DMS153 treated with DMSO at 0.1 percent for 48 hours (cell line): ENCODE measurements around the gene GARNL3.
A peak's percentile ranks its signal among the peaks of the same experiment; 100 is the strongest.

ENCODE experiments used
- DNase-seq: peaks from one replicate; lab custom pipeline; 2025; ENCODE audit not compliant: unreplicated experiment; lab: John Stamatoyannopoulos, UW

The GARNL3 gene

DNA sequence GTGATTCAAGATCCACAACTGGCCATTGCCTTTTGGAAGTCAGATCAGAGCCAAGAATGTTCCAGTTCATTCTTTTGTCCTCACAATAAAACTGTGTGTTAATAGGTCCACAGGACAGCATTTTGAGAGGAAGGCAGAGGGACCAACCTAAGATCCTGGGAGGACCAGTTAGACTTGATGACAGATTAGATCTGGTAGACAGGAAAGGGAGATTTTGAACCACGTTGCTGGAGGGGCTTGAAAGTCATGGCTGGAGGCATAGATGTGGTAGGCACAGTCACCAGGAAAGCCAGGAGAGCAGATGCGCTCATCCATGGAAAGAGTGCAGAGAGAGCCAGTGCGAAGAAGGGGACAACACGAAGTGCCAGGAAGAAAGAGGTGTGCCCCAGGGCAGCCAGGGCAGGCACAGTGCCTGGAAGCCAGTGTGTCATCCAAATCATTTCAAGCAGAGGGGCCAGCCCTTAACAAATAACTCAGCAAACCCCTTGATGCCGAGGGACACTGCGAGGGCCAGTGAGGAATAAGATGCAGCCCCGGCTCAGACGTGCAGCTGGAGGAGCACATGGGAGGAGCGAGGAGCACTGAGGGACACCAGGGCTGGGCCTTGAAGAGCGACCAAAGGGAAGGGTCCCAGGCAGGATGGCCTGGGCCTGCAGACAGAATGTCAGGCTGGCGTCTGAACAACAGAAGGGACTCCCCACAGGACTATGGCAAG is 119.6 kb downstream of the GARNL3 start:
- DNase-seq: no peak

GRCh38 chr9:127384901-127385300 is 120.3 kb downstream of the GARNL3 start:
- DNase-seq: no peak

GRCh38 chr9:127386249-127386648 is 121.7 kb downstream of the GARNL3 start:
- DNase-seq: no peak

- DNase-seq: no peak
These were observed 122.4 kb downstream of the GARNL3 start for GRCh38 chr9:127386981-127387380.

GRCh38 chr9:127388037-127388855 is 123.7 kb downstream of the GARNL3 start:
- no peak for DNase-seq

DNA sequence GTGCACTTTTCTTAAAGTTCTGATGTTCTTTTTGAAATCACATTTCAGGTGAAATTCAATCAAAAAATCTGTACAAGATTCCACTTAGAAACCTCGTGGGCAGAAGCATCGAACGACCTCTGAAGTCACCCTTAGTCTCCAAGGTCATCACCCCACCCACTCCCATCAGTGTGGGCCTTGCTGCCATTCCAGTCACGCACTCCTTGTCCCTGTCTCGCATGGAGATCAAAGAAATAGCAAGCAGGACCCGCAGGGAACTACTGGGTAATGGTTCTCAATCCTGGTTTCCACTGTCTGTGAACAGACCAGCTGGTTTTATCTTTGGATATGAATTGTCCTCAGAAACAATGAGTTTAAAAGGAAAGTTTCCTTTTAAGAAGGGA is 124.3 kb downstream of the GARNL3 start:
- DNase-seq: no peak

GRCh38 chr9:127389381-127390247 is 125.0 kb downstream of the GARNL3 start:
- DNase-seq: no peak

GRCh38 chr9:127390248-127390545 is 125.6 kb downstream of the GARNL3 start:
- no peak for DNase-seq

DNA sequence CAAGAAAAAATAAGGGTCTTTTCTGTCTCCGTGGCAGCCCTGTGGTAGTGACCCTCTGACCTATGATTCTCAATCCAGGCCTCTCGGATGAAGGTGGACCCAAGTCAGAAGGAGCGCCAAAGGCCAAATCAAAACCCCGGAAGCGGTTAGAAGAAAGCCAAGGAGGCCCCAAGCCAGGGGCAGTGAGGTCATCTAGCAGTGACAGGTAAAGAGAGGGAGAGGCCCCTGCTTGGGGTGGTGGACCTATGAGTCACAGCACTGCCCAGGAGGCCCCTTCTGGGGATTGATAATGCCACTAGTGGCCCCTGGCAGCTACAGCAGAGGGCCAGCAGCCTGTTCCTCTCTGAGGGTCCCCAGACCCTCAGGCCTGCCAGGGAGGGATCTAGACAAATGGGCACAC is 126.0 kb downstream of the GARNL3 start:
- DNase-seq: no peak

- no peak for DNase-seq
These were observed 127.6 kb downstream of the GARNL3 start for GRCh38 chr9:127392166-127392565.

GRCh38 chr9:127392976-127393375 is 128.4 kb downstream of the GARNL3 start:
- DNase-seq: no peak

- DNase-seq: no peak
These were observed 129.1 kb downstream of the GARNL3 start for GRCh38 chr9:127393645-127394044.

- DNase-seq: no peak
These were observed 131.1 kb downstream of the GARNL3 start for GRCh38 chr9:127395497-127396252.

DNA sequence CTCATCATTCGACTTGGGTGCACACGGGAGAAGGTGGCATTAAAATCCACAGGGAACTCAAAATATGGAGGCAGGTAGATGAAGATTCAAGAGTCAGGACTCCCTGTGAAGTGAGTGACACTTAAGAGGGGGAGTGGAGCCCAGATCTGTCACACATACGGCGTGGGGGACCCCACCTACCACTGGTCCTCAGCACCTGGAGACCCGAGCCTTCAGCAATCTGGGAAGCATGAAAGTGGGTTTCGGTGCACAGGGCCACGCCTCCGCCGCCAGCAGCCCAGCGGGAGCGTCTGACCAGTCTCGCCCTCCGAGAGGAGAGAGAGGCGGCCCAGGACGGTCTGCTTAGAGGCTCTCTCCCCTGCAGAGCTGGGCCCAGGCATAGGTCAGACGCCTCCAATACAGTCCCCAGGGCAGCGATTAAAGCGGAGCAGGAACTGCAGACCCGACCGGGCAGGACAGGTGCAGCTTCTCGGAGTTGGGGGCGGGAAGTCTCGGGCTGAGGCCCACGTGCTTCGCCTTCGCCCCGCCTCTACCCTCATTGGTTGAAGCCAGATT is 131.8 kb downstream of the GARNL3 start:
- no peak for DNase-seq

DNA sequence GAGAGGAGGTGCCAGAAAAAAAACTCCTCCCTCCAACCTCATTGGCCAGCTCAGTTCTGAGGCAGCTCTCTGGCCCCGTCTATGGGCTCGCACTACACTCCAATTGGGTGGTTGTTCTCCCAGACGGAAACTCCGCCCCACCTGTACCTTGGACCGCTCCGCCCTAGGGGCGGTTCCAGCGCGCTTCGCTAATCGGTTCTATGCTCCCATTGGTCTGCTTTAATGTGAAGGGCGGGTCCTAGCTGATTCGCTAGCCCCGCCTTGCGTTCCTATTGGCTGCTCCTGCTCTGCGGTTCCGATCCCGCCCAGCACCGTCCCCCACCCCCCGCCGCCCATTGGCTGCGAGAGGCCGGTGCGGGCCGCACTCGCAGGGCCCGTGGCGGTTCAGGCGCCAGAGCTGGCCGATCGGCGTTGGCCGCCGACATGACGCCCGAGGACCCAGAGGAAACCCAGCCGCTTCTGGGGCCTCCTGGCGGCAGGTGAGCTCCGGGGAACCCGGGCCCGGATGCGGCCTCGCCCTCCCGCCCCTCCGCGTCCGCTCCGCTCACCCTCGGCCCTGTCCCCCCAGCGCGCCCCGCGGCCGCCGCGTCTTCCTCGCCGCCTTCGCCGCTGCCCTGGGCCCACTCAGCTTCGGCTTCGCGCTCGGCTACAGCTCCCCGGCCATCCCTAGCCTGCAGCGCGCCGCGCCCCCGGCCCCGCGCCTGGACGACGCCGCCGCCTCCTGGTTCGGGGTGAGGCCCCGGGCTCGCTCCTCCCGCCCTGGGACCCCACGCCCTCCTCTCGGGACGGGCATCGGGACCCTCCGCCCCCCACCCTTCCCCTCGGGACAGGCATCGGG is 132.5 kb downstream of the GARNL3 start, which contains the start of gene SLC2A8:
TSS of gene SLC2A8 (plus strand) at position 362 of the 838 bp plus-strand sequence. CDS start at position 424, 62 bp downstream.
- DNase-seq: peak; percentile 99

DNA sequence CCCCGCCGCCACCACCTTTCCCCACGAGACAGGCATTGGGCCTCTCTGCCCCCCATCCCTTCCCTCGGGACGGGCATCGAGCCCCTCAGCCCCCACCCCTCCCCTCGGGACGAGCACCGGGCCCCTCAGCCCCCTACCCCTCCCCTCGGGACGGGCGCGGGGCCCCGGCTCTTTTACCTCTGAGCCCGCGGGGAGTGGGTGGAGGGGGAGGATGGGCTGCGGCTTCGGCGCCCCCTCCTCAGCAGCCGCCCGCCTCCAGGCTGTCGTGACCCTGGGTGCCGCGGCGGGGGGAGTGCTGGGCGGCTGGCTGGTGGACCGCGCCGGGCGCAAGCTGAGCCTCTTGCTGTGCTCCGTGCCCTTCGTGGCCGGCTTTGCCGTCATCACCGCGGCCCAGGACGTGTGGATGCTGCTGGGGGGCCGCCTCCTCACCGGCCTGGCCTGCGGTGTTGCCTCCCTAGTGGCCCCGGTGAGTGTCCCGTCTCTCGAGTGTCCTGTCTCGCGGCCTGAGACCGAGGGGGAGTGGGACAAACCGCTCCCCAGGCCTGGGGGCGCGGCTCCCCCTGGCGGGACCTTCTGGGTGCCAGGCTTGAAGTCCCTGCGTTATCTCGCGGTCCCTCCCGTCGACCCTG is 133.2 kb downstream of the GARNL3 start:
- DNase-seq: no peak

DNA sequence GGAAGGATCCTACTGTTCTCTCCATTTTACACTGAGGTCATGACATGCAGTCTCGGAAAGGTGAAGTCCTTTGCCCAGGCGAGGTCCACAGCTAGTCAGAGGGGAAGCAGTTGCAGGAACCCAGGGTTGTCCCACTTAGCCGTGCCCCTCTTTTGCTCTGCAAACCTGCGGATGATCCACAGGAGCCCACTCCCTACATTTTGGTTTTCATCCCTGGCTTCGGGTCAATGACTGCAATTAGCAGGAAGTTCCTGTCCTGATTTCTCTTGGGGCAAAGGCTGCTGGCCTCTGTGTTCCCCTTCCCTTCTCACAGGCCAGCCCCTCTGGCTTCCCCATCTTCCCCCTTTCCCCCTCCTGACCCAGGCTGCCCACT is 133.7 kb downstream of the GARNL3 start:
- no peak for DNase-seq

- DNase-seq: no peak
These were observed 134.3 kb downstream of the GARNL3 start for GRCh38 chr9:127398715-127399400.
